Esophagus muscularis mucosa (tissue), 3 donors: ENCODE results near the gene CELSR1.

Source experiments
- CTCF ChIP-seq, 3 experiments: fragments of 200-600 bp in 2 of 3; fragments of 450-650 bp in 1 of 3; sonication (generic) in 2 of 3; IDR thresholded peaks; one replicate each; pipeline ENCODE4 v1.5.1; 2017 to 2019; ENCODE audit warnings: antibody characterized with exemption in 3 of 3, mild to moderate bottlenecking in 2 of 3, moderate library complexity in 1 of 3
- POLR2A ChIP-seq: fragments of 450-650 bp; IDR thresholded peaks from one replicate; pipeline ENCODE4 v1.6.1; 2017; ENCODE audit warnings: antibody characterized with exemption, moderate library complexity, mild to moderate bottlenecking, low read depth
- POLR2AphosphoS5 ChIP-seq, 2 donors: sonication (generic); formaldehyde crosslinking; IDR thresholded peaks; one replicate each; pipeline ENCODE4 v1.6.1; 2017; ENCODE audit warnings: antibody characterized with exemption in 2 of 2

- TF ChIP-seq CTCF (IDR thresholded peaks at IDR 0.05) (no peak), POLR2A (no peak), POLR2AphosphoS5 (IDR thresholded peaks at IDR 0.05) (no peak)
Measured at GRCh38 chr22:46391486-46392136, 145.8 kb downstream of the CELSR1 start.
